NCI-H1694 treated with DMSO at 0.1 percent for 48 hours (cell line): ENCODE data around the gene ZBTB39.
"Not testable (repeated sequence)": the region's sequence is repeated elsewhere in the genome, so short reads cannot be mapped to it uniquely, and the experiment has no call there.

Experiments used
- DNase-seq: peaks from one replicate; lab custom pipeline; 2025; lab: John Stamatoyannopoulos, UW

Gene ZBTB39

DNA sequence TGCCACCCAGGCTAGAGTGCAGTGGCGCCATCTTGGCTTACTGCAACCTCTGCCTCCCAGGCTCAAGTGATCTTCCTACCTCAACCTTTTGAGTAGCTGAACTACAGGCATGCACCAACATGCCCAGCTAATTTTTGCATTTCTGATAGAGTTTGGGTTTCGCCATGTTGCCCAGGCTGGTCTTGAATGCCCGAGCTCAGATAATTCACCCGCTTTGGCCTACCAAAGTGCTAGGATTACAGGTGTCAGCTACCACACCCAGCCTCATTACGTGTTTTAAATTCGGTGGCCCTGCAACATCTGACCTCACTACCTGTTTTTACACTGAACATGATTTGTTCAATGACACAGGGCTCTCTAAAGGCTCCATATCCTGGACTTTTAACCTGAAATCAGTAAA, 26.1 kb downstream of the ZBTB39 start:
- no peak for DNase-seq

DNA sequence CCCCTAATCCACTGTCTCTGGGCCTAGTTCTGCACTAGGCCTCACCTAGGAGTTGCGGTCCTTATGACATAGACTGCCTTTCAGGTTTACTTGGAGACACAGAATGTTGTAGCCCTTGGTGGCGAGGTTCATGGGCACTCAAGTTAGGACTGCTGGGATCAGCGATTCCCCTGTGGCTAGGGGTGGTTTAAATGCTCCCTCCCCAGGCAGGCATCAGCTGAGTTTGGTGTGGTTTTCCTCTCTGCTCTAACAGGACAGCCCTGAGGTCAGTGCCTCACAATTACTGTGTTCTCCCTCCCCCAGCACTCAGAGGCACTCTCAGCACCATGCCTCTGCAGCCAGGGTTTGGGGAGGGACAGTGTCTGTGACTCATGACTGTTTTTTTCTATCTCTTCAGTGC, 26.7 kb downstream of the ZBTB39 start:
- no peak for DNase-seq

DNA sequence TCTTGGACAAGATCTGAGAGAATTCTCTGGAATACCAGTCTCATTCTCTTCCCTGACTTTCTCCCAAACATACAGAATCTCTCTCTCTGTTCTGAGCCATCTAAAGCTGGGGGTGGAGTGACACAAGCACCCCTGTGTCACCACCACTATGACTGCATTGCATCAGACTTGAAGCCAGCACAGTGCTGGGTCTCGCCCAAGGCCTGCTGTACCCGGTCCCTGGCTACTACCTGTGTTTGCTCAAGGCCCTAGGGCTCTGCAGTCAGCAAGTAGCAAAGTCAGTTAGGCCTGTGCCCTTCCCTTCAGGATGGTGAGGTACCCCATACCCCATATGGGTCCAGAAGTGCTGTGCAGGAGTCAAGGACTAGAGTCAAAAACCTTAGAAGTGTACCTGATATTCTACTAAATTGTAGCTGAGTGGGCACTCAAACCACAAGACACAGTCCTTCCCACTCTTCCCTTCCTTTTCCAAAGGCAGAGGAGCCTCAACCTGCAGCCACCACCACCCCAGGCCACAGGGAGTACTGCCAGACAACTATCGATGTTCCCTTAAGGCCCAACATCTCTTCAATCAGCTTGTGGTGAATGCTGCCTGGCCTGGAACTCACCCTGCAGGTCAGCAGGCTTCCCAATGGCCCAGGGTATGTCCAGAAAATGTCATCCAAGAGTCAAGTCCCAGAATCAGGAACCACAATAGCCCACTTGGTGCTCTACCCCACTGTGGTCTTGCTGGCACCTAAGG, 27.8 kb downstream of the ZBTB39 start:
- DNase-seq = no peak

DNA sequence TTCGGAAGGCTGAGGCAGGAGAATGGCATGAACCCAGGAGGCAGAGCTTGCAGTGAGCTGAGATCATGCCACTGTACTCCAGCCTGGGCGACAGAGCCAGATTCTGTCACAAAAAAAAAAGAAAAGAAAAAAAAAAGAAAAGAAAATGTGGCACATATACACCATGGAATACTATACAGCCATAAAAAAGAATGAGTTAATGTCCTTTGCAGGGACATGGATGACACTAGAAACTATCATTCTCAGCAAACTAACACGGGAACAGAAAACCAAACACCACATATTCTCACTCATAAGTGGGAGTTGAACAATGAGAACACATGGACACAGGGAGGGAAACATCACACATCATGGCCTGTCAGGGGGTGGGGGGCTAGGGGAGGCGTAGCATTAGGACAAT, 29.0 kb downstream of the ZBTB39 start:
- not testable (repeated sequence) for DNase-seq

DNA sequence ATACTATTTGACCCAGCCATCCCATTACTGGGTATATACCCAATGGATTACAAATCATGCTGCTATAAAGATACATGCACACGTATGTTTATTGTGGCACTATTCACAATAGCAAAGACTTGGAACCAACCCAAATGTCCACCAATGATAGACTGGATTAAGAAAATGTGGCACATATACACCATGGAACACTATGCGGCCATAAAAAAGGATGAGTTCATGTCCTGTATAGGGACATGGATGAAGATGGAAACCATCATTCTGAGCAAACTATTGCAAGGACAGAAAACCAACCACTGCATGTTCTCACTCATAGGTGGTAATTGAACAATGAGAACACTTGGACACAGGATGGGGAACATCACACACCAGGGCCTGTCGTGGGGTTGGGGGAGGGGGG, 32.1 kb downstream of the ZBTB39 start:
- DNase-seq = not testable (repeated sequence)

DNA sequence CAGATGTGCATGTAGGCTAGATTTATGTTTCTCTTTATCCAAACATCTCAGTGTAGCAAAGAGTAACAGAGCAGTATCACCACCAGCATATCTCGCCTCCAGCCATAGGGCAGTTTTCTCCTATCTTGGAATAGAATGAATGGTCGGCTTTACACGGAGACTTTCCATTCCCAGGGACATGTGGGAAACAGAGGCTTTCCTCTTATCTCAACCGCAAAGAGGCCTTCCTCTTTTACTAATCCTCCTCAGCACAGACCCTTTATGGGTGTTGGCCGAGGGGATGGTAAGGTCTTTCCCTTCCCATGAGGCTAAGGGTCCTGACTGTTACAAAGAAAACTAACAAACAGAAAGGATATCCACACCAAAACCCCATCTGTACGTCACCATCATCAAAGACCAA, 37.4 kb downstream of the ZBTB39 start:
- DNase-seq = not testable (repeated sequence)

DNA sequence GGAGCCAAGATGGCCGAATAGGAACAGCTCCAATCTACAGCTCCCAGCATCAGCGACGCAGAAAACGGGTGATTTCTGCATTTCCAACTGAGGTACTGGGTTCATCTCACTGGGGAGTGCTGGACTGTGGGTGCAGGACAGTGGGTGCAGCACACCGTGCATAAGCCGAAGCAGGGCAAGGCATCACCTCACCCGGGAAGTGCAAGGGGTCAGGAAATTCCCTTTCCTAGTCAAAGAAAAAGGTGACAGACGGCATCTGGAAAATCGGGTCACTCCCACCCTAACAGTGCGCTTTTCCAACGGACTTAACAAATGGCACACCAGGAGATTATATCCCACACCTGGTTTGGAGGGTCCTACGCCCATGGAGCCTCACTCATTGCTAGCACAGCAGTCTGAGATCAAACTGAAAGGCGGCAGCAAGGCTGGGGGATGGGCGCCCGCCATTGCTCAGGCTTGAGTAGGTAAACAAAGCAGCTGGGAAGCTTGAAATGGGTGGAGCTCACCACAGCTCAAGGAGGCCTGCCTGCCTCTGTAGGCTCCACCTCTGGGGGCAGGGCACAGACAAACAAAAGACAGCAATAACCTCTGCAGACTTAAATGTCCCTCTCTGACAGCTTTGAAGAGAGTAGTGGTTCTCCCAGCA, 40.2 kb downstream of the ZBTB39 start:
- not testable (repeated sequence) for DNase-seq

DNA sequence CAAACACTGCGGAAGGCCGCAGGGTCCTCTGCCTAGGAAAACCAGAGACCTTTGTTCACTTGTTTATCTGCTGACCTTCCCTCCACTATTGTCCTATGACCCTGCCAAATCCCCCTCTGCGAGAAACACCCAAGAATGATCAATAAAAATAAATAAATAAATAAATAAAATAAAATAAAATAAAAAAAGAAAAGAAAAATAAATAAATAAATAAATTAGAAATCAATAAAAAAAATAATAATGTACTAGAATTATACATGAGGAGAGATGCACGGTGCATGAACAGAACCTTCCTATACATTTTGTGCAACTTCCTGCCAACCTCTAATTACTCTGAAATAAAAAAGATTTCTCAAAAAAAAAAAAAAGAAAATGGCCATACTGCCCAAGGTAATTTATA, 41.2 kb downstream of the ZBTB39 start:
- not testable (repeated sequence) for DNase-seq

DNA sequence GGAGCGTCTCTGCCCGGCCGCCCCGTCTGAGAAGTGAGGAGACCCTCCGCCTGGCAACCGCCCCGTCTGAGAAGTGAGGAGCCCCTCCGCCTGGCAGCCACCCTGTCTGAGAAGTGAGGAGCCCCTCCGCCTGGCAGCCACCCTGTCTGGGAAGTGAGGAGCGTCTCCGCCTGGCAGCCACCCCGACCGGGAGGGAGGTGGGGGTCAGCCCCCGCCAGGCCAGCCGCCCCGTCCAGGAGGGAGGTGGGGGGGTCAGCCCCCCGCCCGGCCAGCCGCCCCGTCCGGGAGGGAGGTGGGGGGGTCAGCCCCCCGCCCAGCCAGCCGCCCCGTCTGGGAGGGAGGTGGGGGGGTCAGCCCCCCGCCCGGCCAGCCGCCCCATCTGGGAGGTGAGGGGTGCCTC, 42.8 kb downstream of the ZBTB39 start:
- DNase-seq = not testable (repeated sequence)

DNA sequence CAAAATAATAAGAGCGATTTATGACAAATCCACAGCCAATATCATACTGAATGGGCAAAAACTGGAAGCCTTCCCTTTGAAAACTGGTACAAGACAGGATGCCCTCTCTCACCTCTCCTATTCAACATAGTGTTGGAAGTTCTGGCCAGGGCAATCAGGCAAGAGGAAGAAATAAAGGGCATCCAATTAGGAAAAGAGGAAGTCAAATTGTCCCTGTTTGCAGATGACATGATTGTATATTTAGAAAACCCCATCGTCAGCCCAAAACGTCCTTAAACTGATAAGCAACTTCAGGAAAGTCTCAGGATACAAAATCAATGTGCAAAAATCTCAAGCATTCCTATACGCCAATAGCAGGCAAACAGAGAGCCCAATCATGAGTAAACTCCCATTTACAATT, 44.1 kb downstream of the ZBTB39 start:
- not testable (repeated sequence) for DNase-seq

DNA sequence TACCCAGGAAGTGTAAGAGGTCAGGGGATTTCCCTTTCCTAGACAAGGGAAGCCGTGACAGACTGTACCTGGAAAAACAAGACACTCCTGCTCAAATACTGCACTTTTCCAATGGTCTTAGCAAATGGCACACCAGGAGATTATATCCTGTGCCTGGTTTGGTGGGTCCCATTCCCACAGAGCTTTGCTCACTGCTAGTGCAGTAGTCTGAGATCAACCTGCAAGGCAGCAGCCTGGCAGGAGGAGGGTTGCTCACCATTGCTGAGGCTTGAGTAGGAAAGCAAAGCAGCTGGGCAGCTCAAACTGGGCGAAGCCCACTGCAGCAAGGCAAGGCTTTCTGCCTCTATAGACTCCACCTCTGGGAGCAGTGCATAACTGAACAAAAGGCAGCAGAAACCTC, 47.9 kb downstream of the ZBTB39 start:
- no peak for DNase-seq

DNA sequence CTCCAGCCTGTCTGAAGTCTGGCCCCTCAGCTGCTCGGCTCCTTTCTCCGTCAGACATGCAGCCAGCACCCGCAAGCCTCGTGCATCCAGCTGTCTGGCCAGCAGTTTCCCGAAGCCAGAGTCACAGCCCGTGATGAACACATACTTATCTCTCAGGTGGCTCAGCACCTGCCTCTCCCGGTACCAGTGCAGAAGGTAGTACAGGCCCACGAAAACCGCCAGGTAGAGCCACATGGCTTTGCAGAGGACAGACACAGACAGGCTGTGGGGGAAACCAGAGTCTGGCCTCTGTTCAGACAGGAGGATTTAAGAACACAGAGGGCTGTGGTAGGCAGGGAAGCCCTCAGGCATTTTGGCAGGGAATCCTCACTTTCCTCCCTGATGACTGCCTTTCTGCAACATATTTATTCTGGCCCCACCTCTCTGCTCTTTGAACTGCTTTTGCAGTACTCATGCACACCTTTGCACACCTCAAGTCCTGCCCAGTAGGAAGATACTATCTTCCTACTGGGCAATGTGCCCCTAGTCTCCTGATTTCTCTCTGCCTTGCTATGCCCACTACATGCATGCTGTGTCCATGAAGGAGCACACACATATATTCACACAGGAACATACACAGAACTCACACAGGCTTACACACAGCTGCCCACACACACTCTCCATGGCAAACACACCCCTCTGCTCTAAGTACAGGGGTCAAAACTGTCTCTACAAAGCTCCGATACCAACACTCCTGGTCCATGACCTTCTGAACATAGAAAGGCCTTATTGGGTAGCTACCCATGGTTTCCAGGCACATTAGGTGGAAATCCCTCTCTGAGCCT, 48.9 kb downstream of the ZBTB39 start, which contains the start of gene RDH16:
Gene RDH16, minus strand, starts transcription at position 380 of the 824 bp plus-strand sequence. Its CDS starts 146 bp downstream, at position 234.
- DNase-seq = no peak

DNA sequence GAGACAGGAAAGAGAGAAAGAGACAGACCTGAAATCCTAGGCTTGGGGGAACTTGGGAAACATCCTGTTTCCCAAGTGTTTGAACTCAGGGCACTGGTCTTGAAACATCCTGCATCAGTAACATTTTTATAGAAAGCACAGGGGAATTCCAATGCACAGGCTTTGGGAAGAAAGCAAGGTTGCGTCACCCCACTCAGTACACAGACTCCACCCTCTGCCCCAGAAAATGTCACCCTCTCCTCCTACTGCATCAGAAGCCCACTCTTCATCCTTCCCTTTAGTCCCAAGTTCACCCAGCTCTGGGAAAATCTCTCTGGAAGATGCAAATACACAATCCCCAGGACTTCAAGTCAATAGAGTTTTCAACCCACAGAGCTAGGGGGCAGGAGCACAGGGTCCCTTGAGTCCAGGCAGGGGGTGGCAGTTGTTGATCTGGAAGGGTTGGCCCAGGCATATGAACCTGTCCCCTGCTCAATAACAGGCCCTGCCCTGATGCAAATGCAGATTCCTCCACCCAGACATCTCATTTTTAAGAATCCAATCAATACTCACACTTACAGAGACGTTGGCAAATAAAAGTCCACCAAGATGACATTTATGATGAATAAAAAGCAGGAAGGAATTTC, 50.6 kb downstream of the ZBTB39 start:
- DNase-seq = no peak

DNA sequence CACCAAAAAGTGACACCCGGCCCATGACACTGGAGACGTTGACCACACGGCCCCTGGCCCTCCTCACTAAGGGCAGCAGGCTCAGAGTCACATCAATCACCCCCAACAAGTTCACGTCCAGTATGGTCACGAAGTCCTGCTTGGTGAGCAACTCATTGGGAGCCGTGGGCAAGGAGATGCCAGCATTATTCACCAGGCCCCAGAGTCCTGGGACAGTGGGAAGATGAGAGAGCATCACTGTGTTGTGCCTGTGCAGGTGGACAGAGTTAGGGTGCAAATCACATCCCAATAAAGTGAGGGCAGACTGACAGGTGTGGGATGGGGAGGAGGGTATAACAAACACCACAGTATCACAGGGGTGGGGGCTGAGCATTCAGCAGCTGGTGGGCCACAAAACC, 51.4 kb downstream of the ZBTB39 start:
- DNase-seq = no peak

DNA sequence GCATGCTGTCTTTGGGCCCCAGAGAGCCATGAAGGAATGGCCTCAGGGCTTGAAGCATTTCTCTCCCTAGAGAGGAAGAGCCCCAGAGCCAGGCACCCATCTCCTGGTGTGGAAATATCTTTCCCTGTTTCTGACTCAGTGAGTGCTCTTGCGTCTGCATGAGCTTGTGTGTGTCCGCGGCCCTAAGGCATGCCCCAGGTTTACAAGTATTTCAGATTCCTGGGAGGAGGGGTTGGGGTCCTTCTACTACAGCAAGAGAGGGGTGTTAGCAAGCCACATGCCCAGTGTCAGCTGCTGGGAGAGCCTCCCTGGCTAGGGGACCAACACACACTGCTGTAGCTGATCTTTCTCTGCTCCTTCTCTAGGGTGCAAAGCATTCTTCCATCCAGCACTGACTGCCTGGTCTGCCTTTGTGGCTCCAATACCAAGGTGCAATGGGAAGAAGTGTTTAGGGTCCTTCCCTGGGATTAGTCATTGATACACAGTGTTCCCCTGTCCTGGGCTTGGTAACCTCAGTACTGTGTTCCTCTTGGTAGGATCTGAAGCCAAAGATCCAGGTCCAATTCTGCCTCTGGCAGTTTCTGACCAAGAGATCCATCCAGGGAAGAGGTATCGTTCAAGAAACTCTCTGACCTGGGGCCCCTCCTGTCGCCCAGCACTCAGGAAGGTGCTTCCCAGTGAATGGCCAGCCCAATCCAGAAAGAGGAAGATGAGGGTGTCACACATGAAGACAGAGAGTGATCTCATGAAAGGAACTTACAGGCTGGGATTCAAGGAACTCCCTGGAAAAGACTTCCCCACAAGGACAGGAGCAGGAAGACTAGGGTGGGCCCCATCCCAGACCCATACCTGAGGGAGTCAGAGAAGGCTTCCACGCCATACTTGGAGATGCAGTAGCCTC, 52.0 kb downstream of the ZBTB39 start:
- DNase-seq = no peak

DNA sequence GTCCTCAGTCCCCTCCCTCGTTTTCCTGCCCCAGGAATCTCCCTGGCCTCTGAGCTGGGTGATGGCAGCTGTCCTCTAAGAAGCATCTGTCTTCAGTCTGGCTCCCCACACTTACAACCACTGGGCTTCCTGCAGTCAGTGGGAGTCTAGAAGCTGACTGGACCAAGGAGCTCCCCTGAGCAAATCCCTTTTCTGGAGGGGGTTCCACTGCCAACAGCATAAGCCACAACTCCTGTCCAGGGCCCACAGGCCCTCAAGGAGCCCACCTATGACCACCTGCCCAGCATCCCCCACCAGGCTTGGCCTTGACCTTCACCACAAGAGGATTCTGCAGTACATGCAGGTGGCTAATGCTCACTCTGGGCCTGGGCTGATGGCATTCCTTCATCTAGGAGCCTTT, 53.0 kb downstream of the ZBTB39 start:
- DNase-seq = no peak

DNA sequence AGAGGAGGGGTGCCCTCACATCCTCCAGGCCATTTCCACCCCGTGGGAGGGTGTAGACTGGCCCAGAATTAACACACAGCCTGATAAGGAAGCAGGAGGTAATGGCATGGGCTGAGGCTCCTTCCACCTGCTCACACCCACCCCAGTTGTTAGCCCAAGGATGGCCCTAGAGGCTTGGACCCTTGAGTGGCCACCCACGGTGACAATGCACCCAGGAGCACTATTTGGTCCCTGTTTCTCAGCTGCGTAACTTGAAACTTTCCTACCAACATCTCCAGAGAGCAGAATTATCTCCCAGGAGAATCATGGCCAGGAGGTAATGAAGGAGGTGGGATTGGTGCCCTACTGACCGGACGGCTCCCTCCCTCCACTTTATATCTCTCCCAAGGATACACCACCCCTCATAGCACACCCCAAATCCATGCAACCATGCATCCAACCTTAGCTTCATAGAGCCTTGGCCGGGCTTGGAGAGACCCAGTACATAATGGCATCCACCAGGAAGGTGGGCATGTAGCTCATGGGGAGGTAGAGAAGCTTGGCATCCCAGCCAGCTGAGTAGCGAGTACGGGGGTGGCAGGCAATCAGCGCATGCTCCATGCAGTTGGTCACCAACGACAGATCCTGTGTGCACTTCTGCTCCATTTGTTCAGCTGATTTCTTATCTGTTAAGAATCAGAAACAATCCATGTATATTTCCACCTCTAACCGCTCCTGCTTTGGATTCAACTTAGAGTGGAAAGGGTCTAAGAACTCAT, 54.6 kb downstream of the ZBTB39 start:
- no peak for DNase-seq

DNA sequence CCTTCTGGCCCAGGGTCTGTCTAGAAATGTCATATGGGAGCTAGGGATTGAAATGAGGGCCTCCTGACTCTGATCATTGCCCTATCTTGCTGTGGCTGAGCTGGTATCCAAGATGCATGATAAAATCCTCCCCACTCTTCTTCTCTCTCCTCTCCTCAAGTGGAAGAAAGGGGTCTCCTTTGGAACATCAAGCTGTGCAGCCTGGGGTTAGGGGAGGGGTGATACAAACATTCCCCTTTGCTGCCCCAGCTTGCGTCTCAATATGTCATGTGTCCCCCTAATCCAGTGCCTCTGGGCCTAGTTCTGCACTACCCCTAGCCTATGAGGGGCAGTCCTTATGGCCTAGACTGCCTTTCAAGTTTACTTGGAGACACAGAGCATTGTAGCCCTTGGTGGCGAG, 57.5 kb downstream of the ZBTB39 start:
- no peak for DNase-seq
